Skeletal muscle tissue (tissue), 4 donors: ENCODE results near the gene USP36. TPM values are rescaled to one million over a fixed set of nuclear protein-coding genes. Genes with fewer than 3 reads are reported as not detected.

Source experiments
- H3K27ac ChIP-seq: one replicate; pipeline ENCODE4 v1.7.0; 2013; ENCODE audit warnings: mild to moderate bottlenecking, low read depth, low read length, inconsistent platforms
- H3K27me3 ChIP-seq, 3 donors: one replicate each; pipeline ENCODE4 v1.7.0; 2013; ENCODE audit warnings: low read length in 3 of 3; ENCODE audit not compliant: control insufficient read depth in 3 of 3, insufficient read depth in 3 of 3
- H3K36me3 ChIP-seq, 3 donors: one replicate each; pipeline ENCODE4 v1.7.0; 2013; ENCODE audit warnings: low read length in 3 of 3; ENCODE audit not compliant: control insufficient read depth in 3 of 3, insufficient read depth in 3 of 3
- H3K4me1 ChIP-seq, 3 donors: one replicate each; pipeline ENCODE4 v1.7.0; 2013; ENCODE audit warnings: low read length in 3 of 3, mild to moderate bottlenecking in 3 of 3; ENCODE audit not compliant: control insufficient read depth in 3 of 3, insufficient read depth in 3 of 3
- H3K4me3 ChIP-seq, 3 donors: one replicate each; pipeline ENCODE4 v1.7.0; 2013; ENCODE audit warnings: low read length in 3 of 3
- H3K9ac ChIP-seq, 3 donors: one replicate each; pipeline ENCODE4 v1.7.0; 2013; ENCODE audit warnings: low read length in 3 of 3, mild to moderate bottlenecking in 3 of 3, moderate library complexity in 2 of 3, low read depth in 1 of 3
- H3K9me3 ChIP-seq, 3 donors: one replicate each; pipeline ENCODE4 v1.7.0; 2013; ENCODE audit warnings: low read length in 3 of 3; ENCODE audit not compliant: control insufficient read depth in 3 of 3
- total RNA-seq: library from RNA; depleted of rRNA; stranded (reverse); fragments of >200 nt; gene quantifications from one replicate; pipeline ENCODE4 v1.2.3, GENCODE V29; 2014
- donor health status: Osteomylitis.

USP36 gene
- total RNA-seq, 1 donor from 2014 or later: 25.6 TPM

DNA sequence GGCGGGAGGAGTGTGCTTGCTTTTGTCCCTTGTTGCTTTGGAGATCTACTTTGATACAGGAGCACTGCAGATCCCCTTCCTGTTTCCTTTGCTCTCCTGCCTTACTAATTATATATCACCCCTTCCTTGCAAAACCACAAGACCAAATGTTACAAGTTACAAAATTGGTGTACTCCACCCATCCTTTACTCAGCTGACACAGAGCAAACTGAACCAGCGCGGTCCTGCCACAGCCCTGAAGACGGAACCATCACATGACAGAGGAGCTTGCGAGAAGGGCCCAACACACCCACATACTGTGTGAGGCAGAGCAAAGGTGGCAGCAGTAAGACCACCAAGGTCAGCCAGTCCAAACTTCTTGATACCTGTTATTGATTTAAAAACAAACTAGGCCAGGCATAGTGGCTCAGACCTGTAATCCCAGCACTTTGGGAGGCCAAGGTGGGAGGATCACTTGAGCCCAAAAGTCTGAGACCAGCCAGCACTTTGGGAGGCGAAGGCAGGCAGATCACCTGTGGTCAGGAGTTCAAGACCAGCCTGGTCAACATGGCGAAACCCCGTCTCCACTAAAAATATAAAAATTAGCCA lies 91.8 kb downstream of the USP36 start:
- peak overlapping the region; percentile 64 for H3K27ac ChIP-seq
- H3K4me1 ChIP-seq: peaks cover 27 to 38% (median 31%) of the 10 kb centered on the region in 3 donors
- no peaks in the 10 kb centered on the region for H3K36me3 ChIP-seq
- H3K4me3 ChIP-seq: peak overlapping the region in 1 of 3 donors; percentile 9
- no peak overlapping the region for H3K9ac ChIP-seq
- no peaks in the 10 kb centered on the region for H3K9me3 ChIP-seq
- H3K27me3 ChIP-seq: no peaks in the 10 kb centered on the region

DNA sequence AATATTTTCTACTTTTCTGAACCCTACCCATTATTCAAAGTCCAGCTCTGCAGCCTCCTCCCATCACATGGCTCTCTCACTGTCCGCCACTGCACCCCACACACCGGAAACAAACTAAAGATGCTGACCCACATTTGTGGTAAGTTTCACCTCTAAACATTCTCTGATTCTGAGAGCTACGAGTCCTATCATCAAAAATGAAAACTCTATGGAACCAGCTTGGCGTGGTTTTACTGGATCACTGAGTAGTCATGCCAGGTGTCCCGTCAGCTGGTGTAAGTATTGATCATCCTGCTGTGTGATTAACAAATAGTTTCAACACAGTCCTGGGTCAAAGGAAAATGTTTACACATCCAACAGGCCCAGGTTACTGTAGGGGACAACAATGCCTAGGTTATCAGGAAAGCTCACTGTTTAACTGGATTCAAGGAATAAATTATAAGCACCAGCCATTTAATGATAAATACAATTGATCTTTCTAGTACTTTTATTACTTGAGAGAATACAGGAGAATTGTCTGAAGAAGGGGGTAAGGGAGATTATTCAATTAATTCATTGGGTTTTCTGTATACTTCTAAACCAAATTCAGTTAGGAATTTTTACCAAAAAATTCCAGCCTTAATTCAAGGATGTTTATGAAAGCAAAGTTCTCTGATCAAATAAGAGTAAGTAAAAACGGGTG lies 92.4 kb downstream of the USP36 start:
- no peaks in the 10 kb centered on the region for H3K36me3 ChIP-seq
- no peaks in the 10 kb centered on the region for H3K9me3 ChIP-seq
- H3K27ac ChIP-seq: peak overlapping the region; percentile 64
- H3K4me1 ChIP-seq: peaks cover 27 to 38% (median 31%) of the 10 kb centered on the region in 3 donors
- H3K4me3 ChIP-seq: no peak overlapping the region
- H3K9ac ChIP-seq: no peak overlapping the region
- H3K27me3 ChIP-seq: no peaks in the 10 kb centered on the region

DNA sequence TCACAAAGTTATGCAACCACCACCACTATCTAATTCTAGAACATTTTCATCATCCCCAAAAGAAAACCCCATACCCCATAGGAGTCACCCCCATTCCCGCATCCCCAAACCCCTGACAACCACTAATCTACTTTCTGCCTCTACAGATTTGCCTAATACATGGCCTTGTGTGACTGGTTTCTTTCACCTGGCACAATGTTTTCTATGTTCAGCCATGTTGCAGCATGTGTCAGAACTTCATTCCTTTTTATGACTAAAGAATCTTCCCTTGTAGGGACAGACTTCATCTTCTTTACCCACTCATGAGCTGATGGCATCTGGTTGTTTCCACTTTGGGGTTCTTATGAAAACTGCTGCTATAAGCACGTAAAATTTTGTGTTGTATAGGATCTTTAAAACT lies 93.1 kb downstream of the USP36 start:
- H3K36me3 ChIP-seq: no peaks in the 10 kb centered on the region
- H3K9ac ChIP-seq: no peak overlapping the region
- H3K4me3 ChIP-seq: no peak overlapping the region
- H3K4me1 ChIP-seq: peaks cover 27 to 38% (median 31%) of the 10 kb centered on the region in 3 donors
- no peaks in the 10 kb centered on the region for H3K27me3 ChIP-seq
- H3K27ac ChIP-seq: peak overlapping the region; percentile 3
- no peaks in the 10 kb centered on the region for H3K9me3 ChIP-seq

DNA sequence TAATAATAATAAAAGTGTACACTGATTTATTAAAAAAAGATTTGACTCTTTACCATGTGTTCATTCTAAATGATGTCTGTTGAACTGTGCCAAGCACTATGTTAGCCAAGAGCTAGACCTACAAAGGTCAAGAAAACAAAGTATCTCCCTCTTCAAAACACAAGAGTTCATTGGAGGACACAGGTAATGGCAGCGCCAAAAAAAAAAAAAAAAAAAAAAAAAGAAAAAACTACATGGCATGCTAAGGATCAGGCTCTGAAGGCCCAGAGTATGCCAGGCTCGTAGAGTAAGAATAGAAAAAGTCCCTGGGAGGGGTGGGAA lies 93.7 kb downstream of the USP36 start:
- no peak overlapping the region for H3K9ac ChIP-seq
- H3K4me1 ChIP-seq: peaks cover 30 to 43% (median 33%) of the 10 kb centered on the region in 3 donors
- H3K4me3 ChIP-seq: no peak overlapping the region
- peak overlapping the region; percentile 3 for H3K27ac ChIP-seq
- H3K9me3 ChIP-seq: no peaks in the 10 kb centered on the region
- H3K27me3 ChIP-seq: no peaks in the 10 kb centered on the region
- H3K36me3 ChIP-seq: no peaks in the 10 kb centered on the region

DNA sequence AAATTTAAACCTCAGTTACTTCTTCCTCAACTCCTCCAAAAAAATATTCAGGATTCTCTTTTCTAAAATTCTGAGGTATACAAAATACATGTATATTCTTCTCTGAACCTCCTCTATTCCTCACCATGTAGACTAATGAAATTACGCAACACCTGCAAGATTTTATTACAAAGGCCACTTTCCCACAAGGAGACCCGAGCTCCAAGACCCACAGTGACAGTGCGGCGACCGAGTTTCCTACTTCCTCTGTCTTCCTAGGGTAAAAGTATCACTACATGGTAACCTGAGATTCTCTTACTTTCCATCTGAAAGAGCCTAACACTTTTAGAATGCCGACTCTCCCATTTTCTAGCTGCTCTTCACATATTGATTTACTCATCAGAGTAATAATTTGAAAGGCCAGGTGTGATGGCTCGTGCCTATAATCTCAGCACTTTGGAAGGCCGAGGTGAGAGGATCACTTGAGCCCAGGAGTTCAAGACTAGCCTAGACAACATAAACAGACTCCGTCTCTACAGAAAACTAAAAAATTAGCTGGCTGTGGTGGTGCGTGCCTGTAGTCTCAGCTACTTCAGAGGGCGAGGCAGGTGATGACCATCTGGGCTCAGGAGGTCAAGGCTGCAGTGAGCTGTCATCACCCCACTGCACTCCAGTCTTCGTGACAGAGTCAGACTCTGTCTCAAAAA lies 94.2 kb downstream of the USP36 start:
- no peak overlapping the region for H3K27ac ChIP-seq
- H3K4me1 ChIP-seq: peaks cover 33 to 48% (median 37%) of the 10 kb centered on the region in 3 donors
- H3K27me3 ChIP-seq: no peaks in the 10 kb centered on the region

More for the DNA sequence above, 94.2 kb downstream of the USP36 start:
- peak overlapping the region in 1 of 3 donors; percentile 18 for H3K9ac ChIP-seq
- no peaks in the 10 kb centered on the region for H3K36me3 ChIP-seq
- no peak overlapping the region for H3K4me3 ChIP-seq
- no peaks in the 10 kb centered on the region for H3K9me3 ChIP-seq

Other genes with a start within 250 kb of the USP36 start
- gene CYTH1, start 58.5 kb downstream of the USP36 start, total RNA-seq: 17.7 TPM
- 1.6 TPM for gene CEP295NL, start 62.4 kb upstream of the USP36 start, total RNA-seq
- gene TIMP2, start 84.6 kb upstream of the USP36 start, total RNA-seq: 39.7 TPM
- 55.8 TPM for gene LGALS3BP, start 139.1 kb upstream of the USP36 start, total RNA-seq
- 21.9 TPM for gene CANT1, start 168.9 kb upstream of the USP36 start, total RNA-seq
- 6.8 TPM for gene C1QTNF1, start 183.4 kb upstream of the USP36 start, total RNA-seq
- 12.5 TPM for gene ENGASE, start 234.0 kb upstream of the USP36 start, total RNA-seq